Tibial nerve (tissue), 3 donors: ENCODE results near the gene ZNF618.

Source experiments
- CTCF ChIP-seq, 5 experiments: fragments of 200-600 bp in 3 of 5; fragments of 450-650 bp in 2 of 5; sonication (generic) in 3 of 5; IDR thresholded peaks; one replicate each; pipeline ENCODE4 v1.5.1; 2016 to 2019; ENCODE audit warnings: antibody characterized with exemption in 5 of 5, mild to moderate bottlenecking in 3 of 5, moderate library complexity in 2 of 5
- POLR2A ChIP-seq, 2 donors: fragments of 450-650 bp; IDR thresholded peaks; one replicate each; pipeline ENCODE4 v1.6.1; 2017; ENCODE audit warnings: antibody characterized with exemption in 2 of 2, mild to moderate bottlenecking in 2 of 2, moderate library complexity in 2 of 2

- TF ChIP-seq CTCF (IDR thresholded peaks at IDR 0.05) (no peak), POLR2A (IDR thresholded peaks at IDR 0.05) (no peak)
Observed at GRCh38 chr9:113973963-113974413, 97.9 kb downstream of the ZNF618 start.
